Measurements from ENCODE around the gene MT1E.
A peak's percentile ranks its signal among the peaks of the same experiment; 100 is the strongest.

The MT1E gene

GRCh38 chr16:56630134-56630533 lies 4.6 kb downstream of the MT1E start:
- Histone ChIP-seq H3K36me3 (ENCODE audit: insufficient read depth, low read length) (no peaks in the 10 kb centered on the region), H3K27me3 (ENCODE audit: control insufficient read depth, insufficient read depth, low read length) (no peaks in the 10 kb centered on the region), H3K4me1 (ENCODE audit: control insufficient read depth, insufficient read depth, low read length) (peaks cover 22% of the 10 kb centered on the region)

GRCh38 chr16:56631197-56631596 lies 5.6 kb downstream of the MT1E start:
- H3K4me1 ChIP-seq (ENCODE audit: control insufficient read depth, insufficient read depth, low read length): peaks cover 20% of the 10 kb centered on the region
- no peak overlapping the region for H3K9ac ChIP-seq (ENCODE audit: low read depth, low read length)
- H3K36me3 ChIP-seq (ENCODE audit: insufficient read depth, low read length): no peaks in the 10 kb centered on the region
- no peak overlapping the region for H3K4me3 ChIP-seq (ENCODE audit: low read length)
- no peak overlapping the region for H3K4me2 ChIP-seq (ENCODE audit: low read length)
- no peaks in the 10 kb centered on the region for H3K27me3 ChIP-seq (ENCODE audit: control insufficient read depth, insufficient read depth, low read length)
- H3K9me3 ChIP-seq (replicated peaks; ENCODE audit: low read length): no peaks in the 10 kb centered on the region

More at GRCh38 chr16:56630134-56630533, 4.6 kb downstream of the MT1E start:
- Histone ChIP-seq H3K9me3 (replicated peaks; ENCODE audit: low read length) (no peaks in the 10 kb centered on the region), H3K9ac (ENCODE audit: low read depth, low read length) (no peak overlapping the region), H3K4me3 (ENCODE audit: low read length) (no peak overlapping the region), H3K4me2 (ENCODE audit: low read length) (no peak overlapping the region)

- no peaks in the 10 kb centered on the region for H3K27me3 ChIP-seq (ENCODE audit: control insufficient read depth, insufficient read depth, low read length)
- peaks cover 20% of the 10 kb centered on the region for H3K4me1 ChIP-seq (ENCODE audit: control insufficient read depth, insufficient read depth, low read length)
- no peaks in the 10 kb centered on the region for H3K9me3 ChIP-seq (replicated peaks; ENCODE audit: low read length)
- peak overlapping the region; percentile 81 for H3K4me2 ChIP-seq (ENCODE audit: low read length)
- peak overlapping the region; percentile 72 for H3K9ac ChIP-seq (ENCODE audit: low read depth, low read length)
- H3K4me3 ChIP-seq (ENCODE audit: low read length): peak overlapping the region; percentile 66
- no peaks in the 10 kb centered on the region for H3K36me3 ChIP-seq (ENCODE audit: insufficient read depth, low read length)
Observed at GRCh38 chr16:56631832-56632155, 6.2 kb downstream of the MT1E start.

GRCh38 chr16:56632156-56632847 lies 6.7 kb downstream of the MT1E start, which contains the start of gene MT1M:
TSS of gene MT1M (plus strand) at chr16:56632659. CDS start at chr16:56632732, 73 bp downstream.
- H3K4me1 ChIP-seq (ENCODE audit: control insufficient read depth, insufficient read depth, low read length): peaks cover 17% of the 10 kb centered on the region
- peak within 1 kb of the TSS; percentile 72 for H3K9ac ChIP-seq (ENCODE audit: low read depth, low read length)
- peak within 1 kb of the TSS; percentile 66 for H3K4me3 ChIP-seq (ENCODE audit: low read length)
- H3K4me2 ChIP-seq (ENCODE audit: low read length): peak within 1 kb of the TSS; percentile 81
- no peaks in the 10 kb centered on the region for H3K9me3 ChIP-seq (replicated peaks; ENCODE audit: low read length)
- peaks cover under 1% of the 10 kb centered on the region for H3K27me3 ChIP-seq (ENCODE audit: control insufficient read depth, insufficient read depth, low read length)
- H3K36me3 ChIP-seq (ENCODE audit: insufficient read depth, low read length): no peaks in the 10 kb centered on the region

- Histone ChIP-seq H3K9me3 (replicated peaks; ENCODE audit: low read length) (no peaks in the 10 kb centered on the region), H3K36me3 (ENCODE audit: insufficient read depth, low read length) (no peaks in the 10 kb centered on the region), H3K4me2 (ENCODE audit: low read length) (peak overlapping the region; percentile 81), H3K4me3 (ENCODE audit: low read length) (peak overlapping the region; percentile 66), H3K4me1 (ENCODE audit: control insufficient read depth, insufficient read depth, low read length) (peaks cover 18% of the 10 kb centered on the region), H3K9ac (ENCODE audit: low read depth, low read length) (peak overlapping the region; percentile 72), H3K27me3 (ENCODE audit: control insufficient read depth, insufficient read depth, low read length) (peaks cover 7% of the 10 kb centered on the region)
Observed at GRCh38 chr16:56632848-56633365, 7.3 kb downstream of the MT1E start.

- H3K4me3 ChIP-seq (ENCODE audit: low read length): no peak overlapping the region
- H3K9me3 ChIP-seq (replicated peaks; ENCODE audit: low read length): no peaks in the 10 kb centered on the region
- peaks cover 23% of the 10 kb centered on the region for H3K4me1 ChIP-seq (ENCODE audit: control insufficient read depth, insufficient read depth, low read length)
- H3K36me3 ChIP-seq (ENCODE audit: insufficient read depth, low read length): no peaks in the 10 kb centered on the region
- no peak overlapping the region for H3K9ac ChIP-seq (ENCODE audit: low read depth, low read length)
- peaks cover 10% of the 10 kb centered on the region for H3K27me3 ChIP-seq (ENCODE audit: control insufficient read depth, insufficient read depth, low read length)
- H3K4me2 ChIP-seq (ENCODE audit: low read length): peak overlapping the region; percentile 81
Observed at GRCh38 chr16:56633535-56633934, 8.0 kb downstream of the MT1E start.

GRCh38 chr16:56634715-56635440 lies 9.3 kb downstream of the MT1E start:
- no peak overlapping the region for H3K9ac ChIP-seq (ENCODE audit: low read depth, low read length)
- H3K4me2 ChIP-seq (ENCODE audit: low read length): no peak overlapping the region
- no peaks in the 10 kb centered on the region for H3K36me3 ChIP-seq (ENCODE audit: insufficient read depth, low read length)
- peaks cover 10% of the 10 kb centered on the region for H3K27me3 ChIP-seq (ENCODE audit: control insufficient read depth, insufficient read depth, low read length)
- no peak overlapping the region for H3K4me3 ChIP-seq (ENCODE audit: low read length)
- H3K4me1 ChIP-seq (ENCODE audit: control insufficient read depth, insufficient read depth, low read length): peaks cover 26% of the 10 kb centered on the region
- H3K9me3 ChIP-seq (replicated peaks; ENCODE audit: low read length): no peaks in the 10 kb centered on the region

- H3K36me3 ChIP-seq (ENCODE audit: insufficient read depth, low read length): no peaks in the 10 kb centered on the region
- no peak overlapping the region for H3K4me2 ChIP-seq (ENCODE audit: low read length)
- H3K4me3 ChIP-seq (ENCODE audit: low read length): no peak overlapping the region
- no peak overlapping the region for H3K9ac ChIP-seq (ENCODE audit: low read depth, low read length)
- no peaks in the 10 kb centered on the region for H3K9me3 ChIP-seq (replicated peaks; ENCODE audit: low read length)
- H3K27me3 ChIP-seq (ENCODE audit: control insufficient read depth, insufficient read depth, low read length): peaks cover 10% of the 10 kb centered on the region
- peaks cover 26% of the 10 kb centered on the region for H3K4me1 ChIP-seq (ENCODE audit: control insufficient read depth, insufficient read depth, low read length)
Observed at GRCh38 chr16:56635441-56635967, 9.9 kb downstream of the MT1E start.

GRCh38 chr16:56636616-56637413 lies 11.2 kb downstream of the MT1E start:
- no peak overlapping the region for H3K4me2 ChIP-seq (ENCODE audit: low read length)
- peaks cover 10% of the 10 kb centered on the region for H3K27me3 ChIP-seq (ENCODE audit: control insufficient read depth, insufficient read depth, low read length)
- no peak overlapping the region for H3K4me3 ChIP-seq (ENCODE audit: low read length)
- no peaks in the 10 kb centered on the region for H3K9me3 ChIP-seq (replicated peaks; ENCODE audit: low read length)
- no peak overlapping the region for H3K9ac ChIP-seq (ENCODE audit: low read depth, low read length)
- peaks cover 21% of the 10 kb centered on the region for H3K4me1 ChIP-seq (ENCODE audit: control insufficient read depth, insufficient read depth, low read length)
- H3K36me3 ChIP-seq (ENCODE audit: insufficient read depth, low read length): no peaks in the 10 kb centered on the region

GRCh38 chr16:56637814-56638750 lies 12.5 kb downstream of the MT1E start, which contains the start of gene MT1A:
TSS of gene MT1A (plus strand) at chr16:56638666. CDS start at chr16:56638739, 73 bp downstream.
- Histone ChIP-seq H3K4me3 (ENCODE audit: low read length) (peak within 1 kb of the TSS; percentile 74), H3K27me3 (ENCODE audit: control insufficient read depth, insufficient read depth, low read length) (peaks cover 10% of the 10 kb centered on the region), H3K9ac (ENCODE audit: low read depth, low read length) (peak within 1 kb of the TSS; percentile 61), H3K4me2 (ENCODE audit: low read length) (peak within 1 kb of the TSS; percentile 96), H3K9me3 (replicated peaks; ENCODE audit: low read length) (no peaks in the 10 kb centered on the region), H3K4me1 (ENCODE audit: control insufficient read depth, insufficient read depth, low read length) (peaks cover 17% of the 10 kb centered on the region), H3K36me3 (ENCODE audit: insufficient read depth, low read length) (no peaks in the 10 kb centered on the region)
